Esophagus muscularis mucosa (tissue), 4 donors: ENCODE measurements around the gene FBXO45. TPM values are rescaled to one million over a fixed set of nuclear protein-coding genes. Genes with fewer than 3 reads are reported as not detected.
"Not testable (repeated sequence)": the region's sequence is repeated elsewhere in the genome, so short reads cannot be mapped to it uniquely, and the experiment has no call there.

Source experiments
- DNase-seq: peaks from one replicate; pipeline ENCODE4 v3.0.0-alpha.2; 2017; ENCODE audit errors: extremely low spot score
- H3K27ac ChIP-seq, 4 donors: fragments of 200-600 bp; sonication (generic); replicated peaks in 1 of 4; 1 replicate in 3 of 4; 2 replicates in 1 of 4; pipeline ENCODE4 v1.5.1; 2016 to 2019; ENCODE audit warnings: mild to moderate bottlenecking in 1 of 4
- H3K27me3 ChIP-seq, 4 donors: fragments of 200-600 bp; sonication (generic); one replicate each; pipeline versions ENCODE4 v1.5.1 to v1.6.0; 2016 to 2019
- H3K36me3 ChIP-seq, 4 donors: fragments of 200-600 bp; sonication (generic); one replicate each; pipeline ENCODE4 v1.5.1; 2016 to 2019
- H3K4me1 ChIP-seq, 4 donors: fragments of 200-600 bp; sonication (generic); one replicate each; pipeline ENCODE4 v1.5.1; 2016 to 2019
- H3K4me3 ChIP-seq, 4 donors: fragments of 200-600 bp; sonication (generic); 1 replicate in 2 of 4; 2 replicates in 2 of 4; pipeline ENCODE4 v1.5.1; 2016 to 2019; ENCODE audit warnings: mild to moderate bottlenecking in 4 of 4, moderate library complexity in 1 of 4
- H3K9me3 ChIP-seq, 4 donors: fragments of 200-600 bp; sonication (generic); 1 replicate in 3 of 4; 2 replicates in 1 of 4; pipeline ENCODE4 v1.5.1; 2016 to 2019
- CTCF ChIP-seq, 3 experiments: fragments of 200-600 bp in 2 of 3; fragments of 450-650 bp in 1 of 3; sonication (generic) in 2 of 3; IDR thresholded peaks; one replicate each; pipeline ENCODE4 v1.5.1; 2017 to 2019; ENCODE audit warnings: antibody characterized with exemption in 3 of 3, mild to moderate bottlenecking in 2 of 3, moderate library complexity in 1 of 3
- EP300 ChIP-seq: sonication (generic); formaldehyde crosslinking; IDR thresholded peaks from one replicate; pipeline ENCODE4 v1.6.1; 2017; ENCODE audit warnings: antibody characterized with exemption
- POLR2A ChIP-seq: fragments of 450-650 bp; IDR thresholded peaks from one replicate; pipeline ENCODE4 v1.6.1; 2017; ENCODE audit warnings: antibody characterized with exemption, moderate library complexity, mild to moderate bottlenecking, low read depth
- POLR2AphosphoS5 ChIP-seq, 2 donors: sonication (generic); formaldehyde crosslinking; IDR thresholded peaks; one replicate each; pipeline ENCODE4 v1.6.1; 2017; ENCODE audit warnings: antibody characterized with exemption in 2 of 2
- WGBS: methylation state at CpG from one replicate; pipeline ENCODE4 v1.1.5; 2018; 5-methylcytosine and 5-hydroxymethylcytosine counted together
- intact Hi-C: fragments of 100-400 bp; cut with DNase I; formaldehyde crosslinking; loops from one replicate; pipeline ENCODE4 v1.15.1; 2023
- total RNA-seq, 4 donors: library from RNA; depleted of rRNA; stranded (reverse); fragments of >200 nt; gene quantifications; one replicate each; pipeline versions ENCODE4 v1.1.0 to v1.2.1, GENCODE V29; 2016

The FBXO45 gene
- total RNA-seq, result 10 to 100 TPM in 2 of 4 donors, 1 to 10 TPM in 2; 9.0 to 14.7 (median 9.8) TPM

GRCh38 chr3:196568246-196569002 lies at the start of gene FBXO45, which contains the start of gene WDR53:
TSS of gene FBXO45 (plus strand) at chr3:196568660. CDS start at chr3:196568985, 325 bp downstream.
TSS of gene WDR53 (minus strand) at chr3:196568554. CDS start at chr3:196561475, 7,079 bp downstream.
- DNase-seq, result peak; percentile 98
- peaks cover 0 to 16% (median 9%) of the 10 kb centered on the region in 4 donors for H3K36me3 ChIP-seq
- intact Hi-C loops, result loop anchor here (5.0 kb wide), 1 partner anchor 374 kb away; the partner anchor contains the start of gene NCBP2
- peaks cover 29 to 59% (median 37%) of the 10 kb centered on the region in 4 donors for H3K4me1 ChIP-seq
- peak; percentile 18 for TF ChIP-seq EP300
- peak in 1 of 3 experiments; percentile 9 for TF ChIP-seq CTCF (IDR thresholded peaks at IDR 0.05)
- peak; percentile 97 to 99 for TF ChIP-seq POLR2AphosphoS5 (IDR thresholded peaks at IDR 0.05)
- TF ChIP-seq POLR2A, result peak; percentile 75
- 0% methylated on average over 16 of the region's 87 CpGs for WGBS
- H3K27me3 ChIP-seq, result no peaks in the 10 kb centered on the region
- H3K9me3 ChIP-seq, result no peaks in the 10 kb centered on the region
- H3K4me3 ChIP-seq, result peak within 1 kb of the TSS; percentile 92 to 96 (median 93)
- peak within 1 kb of the TSS; percentile 87 to 96 (median 92) for H3K27ac ChIP-seq

- 43% methylated on average over 12 of the region's 12 CpGs for WGBS
- H3K4me3 ChIP-seq, result no peak overlapping the region
- peaks cover 0 to 5% (median 0%) of the 10 kb centered on the region in 4 donors for H3K4me1 ChIP-seq
- intact Hi-C loops, result loop anchor here (2.0 kb wide), 1 partner anchor 266 kb away; no protein-coding TSS in a partner anchor
- H3K36me3 ChIP-seq, result no peaks in the 10 kb centered on the region
- H3K9me3 ChIP-seq, result peaks cover 0 to 24% (median 23%) of the 10 kb centered on the region in 4 donors
- TF ChIP-seq POLR2AphosphoS5 (IDR thresholded peaks at IDR 0.05) (peak in 1 of 2 donors; percentile 35), CTCF (IDR thresholded peaks at IDR 0.05) (peak; percentile 63 to 71 (median 68)), EP300 (no peak), POLR2A (no peak)
- DNase-seq, result no peak
- H3K27ac ChIP-seq, result no peak overlapping the region
- H3K27me3 ChIP-seq, result no peaks in the 10 kb centered on the region
Measured at GRCh38 chr3:196518966-196519717, 49.3 kb upstream of the FBXO45 start.

- WGBS, result 93% methylated on average over 5 of the region's 5 CpGs
- TF ChIP-seq EP300 (no peak), POLR2AphosphoS5 (IDR thresholded peaks at IDR 0.05) (no peak), POLR2A (no peak), CTCF (IDR thresholded peaks at IDR 0.05) (no peak)
- Histone ChIP-seq H3K4me3 (no peak overlapping the region), H3K27ac (no peak overlapping the region), H3K9me3 (peaks cover 0 to 24% (median 23%) of the 10 kb centered on the region in 4 donors), H3K4me1 (peaks cover 0 to 5% (median 0%) of the 10 kb centered on the region in 4 donors), H3K27me3 (no peaks in the 10 kb centered on the region), H3K36me3 (no peaks in the 10 kb centered on the region)
- intact Hi-C loops, result loop anchor here (2.0 to 10.0 kb wide), 2 partner anchors 267 to 445 kb away; no protein-coding TSS in a partner anchor
- no peak for DNase-seq
Measured at GRCh38 chr3:196519718-196520082, 48.8 kb upstream of the FBXO45 start.

GRCh38 chr3:196521291-196521690 lies 47.2 kb upstream of the FBXO45 start:
- H3K27me3 ChIP-seq, H3K4me3 ChIP-seq, DNase-seq, H3K27ac ChIP-seq, H3K36me3 ChIP-seq, H3K4me1 ChIP-seq: not testable (repeated sequence)
- intact Hi-C loops, result loop anchor here (10.0 kb wide), 1 partner anchor 446 kb away; no protein-coding TSS in a partner anchor
- 91% methylated on average over 12 of the region's 12 CpGs for WGBS
- peaks cover 0 to 24% (median 23%) of the 10 kb centered on the region in 4 donors for H3K9me3 ChIP-seq
